HG03469 (cell line): ENCODE measurements around the gene TTC1.
"Not testable (repeated sequence)": the region's sequence is repeated elsewhere in the genome, so short reads cannot be mapped to it uniquely, and the experiment has no call there.

ENCODE experiments used
- ATAC-seq: cut with Tn5 transposase; IDR thresholded peaks from one replicate; pipeline ENCODE4 v1.9.1; 2021; ENCODE audit warnings: mild to moderate bottlenecking, moderate library complexity, moderate number of reproducible peaks; ENCODE audit not compliant: unreplicated experiment

The TTC1 gene

GRCh38 chr5:159993194-159993593, 15.7 kb upstream of the TTC1 start:
- no peak for ATAC-seq

GRCh38 chr5:159995907-159996306, 13.0 kb upstream of the TTC1 start:
- ATAC-seq: no peak

- no peak for ATAC-seq
Observed at GRCh38 chr5:160001457-160001856, 7.5 kb upstream of the TTC1 start.

GRCh38 chr5:160007514-160007913, 1.4 kb upstream of the TTC1 start:
- ATAC-seq: no peak

- not testable (repeated sequence) for ATAC-seq
Observed at GRCh38 chr5:160008529-160008876, 436 bp upstream of the TTC1 start.

GRCh38 chr5:160009591-160009989, 651 bp downstream of the TTC1 start:
- no peak for ATAC-seq

- ATAC-seq: no peak
Observed at GRCh38 chr5:160011471-160011870, 2.5 kb downstream of the TTC1 start.

- ATAC-seq: not testable (repeated sequence)
Observed at GRCh38 chr5:160014197-160014596, 5.3 kb downstream of the TTC1 start.

- ATAC-seq: no peak
Observed at GRCh38 chr5:160018945-160019625, 10.1 kb downstream of the TTC1 start.

- ATAC-seq: no peak
Observed at GRCh38 chr5:160020266-160020770, 11.4 kb downstream of the TTC1 start.

- ATAC-seq: no peak
Observed at GRCh38 chr5:160020964-160021363, 12.0 kb downstream of the TTC1 start.

- ATAC-seq: peak; percentile 71
Observed at GRCh38 chr5:160021831-160022446, 13.0 kb downstream of the TTC1 start.

GRCh38 chr5:160023007-160023907, 14.3 kb downstream of the TTC1 start:
- no peak for ATAC-seq

GRCh38 chr5:160023908-160024630, 15.1 kb downstream of the TTC1 start:
- no peak for ATAC-seq

- ATAC-seq: no peak
Observed at GRCh38 chr5:160029004-160029403, 20.1 kb downstream of the TTC1 start.

- no peak for ATAC-seq
Observed at GRCh38 chr5:160029540-160030139, 20.7 kb downstream of the TTC1 start.

GRCh38 chr5:160030631-160031377, 21.9 kb downstream of the TTC1 start:
- ATAC-seq: no peak

- ATAC-seq: no peak
Observed at GRCh38 chr5:160033546-160034252, 24.8 kb downstream of the TTC1 start.

GRCh38 chr5:160036243-160036642, 27.3 kb downstream of the TTC1 start:
- no peak for ATAC-seq
